RCC 7860 (cell line): ENCODE results near the gene ARG1.
"Not testable (repeated sequence)": the region's sequence is repeated elsewhere in the genome, so short reads cannot be mapped to it uniquely, and the experiment has no call there.

Experiments
- DNase-seq: peaks from one replicate; pipeline ENCODE4 v3.0.0-alpha.2; 2015; ENCODE audit warnings: low spot score
- FAIRE-seq: peaks from 2 replicates; lab custom pipeline; 2012; peaks lifted over from hg19 to GRCh38; lab: Jason Lieb, UNC

ARG1 gene

GRCh38 chr6:131572686-131573415 is at the start of gene ARG1:
ARG1 (plus strand) TSS chr6:131573226; CDS start chr6:131573283, 57 bp downstream.
- DNase-seq (no peak), FAIRE-seq (no peak)

GRCh38 chr6:131523988-131524673 is 48.9 kb upstream of the ARG1 start:
- FAIRE-seq = no peak

GRCh38 chr6:131524695-131525336 is 48.2 kb upstream of the ARG1 start:
- FAIRE-seq (no peak), DNase-seq (no peak)

More at GRCh38 chr6:131523988-131524673, 48.9 kb upstream of the ARG1 start:
- no peak for DNase-seq

GRCh38 chr6:131530936-131531335 is 42.1 kb upstream of the ARG1 start:
- FAIRE-seq, DNase-seq: not testable (repeated sequence)

GRCh38 chr6:131531681-131532080 is 41.3 kb upstream of the ARG1 start:
- DNase-seq, FAIRE-seq: not testable (repeated sequence)

- DNase-seq (no peak), FAIRE-seq (no peak)
Measured at GRCh38 chr6:131532580-131533039, 40.4 kb upstream of the ARG1 start.

- FAIRE-seq, DNase-seq: not testable (repeated sequence)
Measured at GRCh38 chr6:131538615-131539014, 34.4 kb upstream of the ARG1 start.

GRCh38 chr6:131545317-131545716 is 27.7 kb upstream of the ARG1 start:
- no peak for DNase-seq
- FAIRE-seq = no peak

GRCh38 chr6:131547488-131547887 is 25.5 kb upstream of the ARG1 start:
- FAIRE-seq = no peak

GRCh38 chr6:131548441-131548840 is 24.6 kb upstream of the ARG1 start:
- DNase-seq (no peak), FAIRE-seq (no peak)

More at GRCh38 chr6:131547488-131547887, 25.5 kb upstream of the ARG1 start:
- no peak for DNase-seq

- FAIRE-seq = no peak
Measured at GRCh38 chr6:131549811-131550210, 23.2 kb upstream of the ARG1 start.

GRCh38 chr6:131551902-131552301 is 21.1 kb upstream of the ARG1 start:
- DNase-seq (no peak), FAIRE-seq (no peak)

More at GRCh38 chr6:131549811-131550210, 23.2 kb upstream of the ARG1 start:
- DNase-seq = no peak

- FAIRE-seq (no peak), DNase-seq (no peak)
Measured at GRCh38 chr6:131552572-131552971, 20.5 kb upstream of the ARG1 start.

- no peak for FAIRE-seq
- DNase-seq = no peak
Measured at GRCh38 chr6:131555992-131556391, 17.0 kb upstream of the ARG1 start.

GRCh38 chr6:131558922-131559321 is 14.1 kb upstream of the ARG1 start:
- DNase-seq = no peak
- FAIRE-seq = no peak

GRCh38 chr6:131561925-131562707 is 10.9 kb upstream of the ARG1 start:
- no peak for FAIRE-seq
- no peak for DNase-seq

GRCh38 chr6:131565056-131565455 is 8.0 kb upstream of the ARG1 start:
- DNase-seq = no peak
- FAIRE-seq = no peak

GRCh38 chr6:131568726-131569125 is 4.3 kb upstream of the ARG1 start:
- no peak for FAIRE-seq
- no peak for DNase-seq

- FAIRE-seq (no peak), DNase-seq (no peak)
Measured at GRCh38 chr6:131574133-131574532, 1.1 kb downstream of the ARG1 start.

GRCh38 chr6:131574686-131575085 is 1.7 kb downstream of the ARG1 start:
- FAIRE-seq (no peak), DNase-seq (no peak)
